ENCODE results near the gene EPHB3.
"Not testable (repeated sequence)": the region's sequence is repeated elsewhere in the genome, so short reads cannot be mapped to it uniquely, and the experiment has no call there.

GRCh38 chr3:184622156-184622555 is 60.6 kb downstream of the EPHB3 start:
- TF ChIP-seq, protein P1, sequence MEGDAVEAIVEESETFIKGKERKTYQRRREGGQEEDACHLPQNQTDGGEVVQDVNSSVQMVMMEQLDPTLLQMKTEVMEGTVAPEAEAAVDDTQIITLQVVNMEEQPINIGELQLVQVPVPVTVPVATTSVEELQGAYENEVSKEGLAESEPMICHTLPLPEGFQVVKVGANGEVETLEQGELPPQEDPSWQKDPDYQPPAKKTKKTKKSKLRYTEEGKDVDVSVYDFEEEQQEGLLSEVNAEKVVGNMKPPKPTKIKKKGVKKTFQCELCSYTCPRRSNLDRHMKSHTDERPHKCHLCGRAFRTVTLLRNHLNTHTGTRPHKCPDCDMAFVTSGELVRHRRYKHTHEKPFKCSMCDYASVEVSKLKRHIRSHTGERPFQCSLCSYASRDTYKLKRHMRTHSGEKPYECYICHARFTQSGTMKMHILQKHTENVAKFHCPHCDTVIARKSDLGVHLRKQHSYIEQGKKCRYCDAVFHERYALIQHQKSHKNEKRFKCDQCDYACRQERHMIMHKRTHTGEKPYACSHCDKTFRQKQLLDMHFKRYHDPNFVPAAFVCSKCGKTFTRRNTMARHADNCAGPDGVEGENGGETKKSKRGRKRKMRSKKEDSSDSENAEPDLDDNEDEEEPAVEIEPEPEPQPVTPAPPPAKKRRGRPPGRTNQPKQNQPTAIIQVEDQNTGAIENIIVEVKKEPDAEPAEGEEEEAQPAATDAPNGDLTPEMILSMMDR (IDR thresholded peaks at IDR 0.05; ENCODE audit: low read depth, low read length) = not testable (repeated sequence)
- TF ChIP-seq POLR2A (IDR thresholded peaks at IDR 0.05; ENCODE audit: extremely low read depth, insufficient read length); MYC (IDR thresholded peaks at IDR 0.05; ENCODE audit: low read depth, low read length): not testable (repeated sequence)
- TF ChIP-seq, protein P2, sequence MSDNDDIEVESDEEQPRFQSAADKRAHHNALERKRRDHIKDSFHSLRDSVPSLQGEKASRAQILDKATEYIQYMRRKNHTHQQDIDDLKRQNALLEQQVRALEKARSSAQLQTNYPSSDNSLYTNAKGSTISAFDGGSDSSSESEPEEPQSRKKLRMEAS (IDR thresholded peaks at IDR 0.05; ENCODE audit: low read depth, low read length) = not testable (repeated sequence)

Measured in NB4 (cell line).